Stimulated activated CD4-positive, alpha-beta T cell treated with anti-CD3 and anti-CD28 coated beads, Interleukin-1b, Interleukin-23, amount 100 ng/mL, for 48 hours (primary cell): ENCODE results near the gene SERPINH1.

Source experiments
- DNase-seq: peaks from one replicate; pipeline ENCODE4 v3.0.0-alpha.2; 2020

Gene SERPINH1

GRCh38 chr11:75602951-75603350 is 40.9 kb downstream of the SERPINH1 start:
- no peak for DNase-seq

GRCh38 chr11:75603791-75604736 is 42.0 kb downstream of the SERPINH1 start:
- no peak for DNase-seq

GRCh38 chr11:75606099-75606498 is 44.0 kb downstream of the SERPINH1 start:
- DNase-seq = no peak

- DNase-seq = no peak
These were observed 49.8 kb downstream of the SERPINH1 start for GRCh38 chr11:75611823-75612222.

- DNase-seq = no peak
These were observed 53.7 kb downstream of the SERPINH1 start for GRCh38 chr11:75615751-75616150.

GRCh38 chr11:75616281-75616680 is 54.2 kb downstream of the SERPINH1 start:
- DNase-seq = no peak
